SH-SY5Y (cell line): ENCODE results near the gene CCN6.

Experiments used
- GATA2 ChIP-seq: IDR thresholded peaks from 2 replicates; pipeline ENCODE4 v1.6.1; 2011; ENCODE audit warnings: mild to moderate bottlenecking, low read depth, low read length
- GATA3 ChIP-seq: IDR thresholded peaks from 2 replicates; pipeline ENCODE4 v1.6.1; 2011; ENCODE audit warnings: low read depth, mild to moderate bottlenecking, low read length, moderate library complexity

- no peak for TF ChIP-seq GATA2
- TF ChIP-seq GATA3, result no peak
These were observed 9.1 kb downstream of the CCN6 start for GRCh38 chr6:112062966-112063365.
